ENCODE results near the gene GNGT2.

DNA sequence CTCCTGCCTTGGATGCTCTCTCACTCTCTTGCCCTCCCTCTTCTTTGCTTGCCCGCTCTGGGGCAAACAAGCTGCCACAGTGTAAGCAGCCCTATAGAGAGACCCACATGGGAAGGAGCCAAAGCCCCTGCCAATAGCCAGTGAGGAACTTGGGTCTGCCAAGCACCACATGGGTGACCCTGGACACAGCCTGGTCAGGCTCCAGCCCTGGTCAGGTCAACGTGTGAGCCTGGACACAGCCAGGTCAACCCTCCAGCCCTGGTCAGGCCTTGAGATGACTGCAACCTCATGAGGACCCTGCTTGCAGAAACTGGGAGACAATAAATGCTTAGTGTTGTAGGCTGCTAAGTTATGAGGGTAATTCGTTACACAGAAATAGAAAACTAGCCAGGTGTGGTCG is 34.5 kb upstream of the GNGT2 start:
- TF ChIP-seq, protein P1, sequence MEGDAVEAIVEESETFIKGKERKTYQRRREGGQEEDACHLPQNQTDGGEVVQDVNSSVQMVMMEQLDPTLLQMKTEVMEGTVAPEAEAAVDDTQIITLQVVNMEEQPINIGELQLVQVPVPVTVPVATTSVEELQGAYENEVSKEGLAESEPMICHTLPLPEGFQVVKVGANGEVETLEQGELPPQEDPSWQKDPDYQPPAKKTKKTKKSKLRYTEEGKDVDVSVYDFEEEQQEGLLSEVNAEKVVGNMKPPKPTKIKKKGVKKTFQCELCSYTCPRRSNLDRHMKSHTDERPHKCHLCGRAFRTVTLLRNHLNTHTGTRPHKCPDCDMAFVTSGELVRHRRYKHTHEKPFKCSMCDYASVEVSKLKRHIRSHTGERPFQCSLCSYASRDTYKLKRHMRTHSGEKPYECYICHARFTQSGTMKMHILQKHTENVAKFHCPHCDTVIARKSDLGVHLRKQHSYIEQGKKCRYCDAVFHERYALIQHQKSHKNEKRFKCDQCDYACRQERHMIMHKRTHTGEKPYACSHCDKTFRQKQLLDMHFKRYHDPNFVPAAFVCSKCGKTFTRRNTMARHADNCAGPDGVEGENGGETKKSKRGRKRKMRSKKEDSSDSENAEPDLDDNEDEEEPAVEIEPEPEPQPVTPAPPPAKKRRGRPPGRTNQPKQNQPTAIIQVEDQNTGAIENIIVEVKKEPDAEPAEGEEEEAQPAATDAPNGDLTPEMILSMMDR (IDR thresholded peaks at IDR 0.05; ENCODE audit: low read depth, low read length): no peak
- TF ChIP-seq, protein P2, sequence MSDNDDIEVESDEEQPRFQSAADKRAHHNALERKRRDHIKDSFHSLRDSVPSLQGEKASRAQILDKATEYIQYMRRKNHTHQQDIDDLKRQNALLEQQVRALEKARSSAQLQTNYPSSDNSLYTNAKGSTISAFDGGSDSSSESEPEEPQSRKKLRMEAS (IDR thresholded peaks at IDR 0.05; ENCODE audit: low read depth, low read length): no peak
- TF ChIP-seq POLR2A (IDR thresholded peaks at IDR 0.05; ENCODE audit: extremely low read depth, insufficient read length): no peak
